UCSD-AML1 (cell line): ENCODE measurements around the gene VPS37B.
"Not testable (repeated sequence)": the region's sequence is repeated elsewhere in the genome, so short reads cannot be mapped to it uniquely, and the experiment has no call there.

Experiments
- DNase-seq: peaks from one replicate; lab custom pipeline; 2025; ENCODE audit not compliant: unreplicated experiment; lab: John Stamatoyannopoulos, UW

Gene VPS37B

GRCh38 chr12:122895704-122896636, at the start of gene VPS37B:
Gene VPS37B, minus strand, starts transcription at chr12:122896124. Its CDS starts 62 bp downstream, at chr12:122896062.
- DNase-seq = peak; percentile 91

- no peak for DNase-seq
Measured at GRCh38 chr12:122944605-122945592, 49.0 kb upstream of the VPS37B start.

DNA sequence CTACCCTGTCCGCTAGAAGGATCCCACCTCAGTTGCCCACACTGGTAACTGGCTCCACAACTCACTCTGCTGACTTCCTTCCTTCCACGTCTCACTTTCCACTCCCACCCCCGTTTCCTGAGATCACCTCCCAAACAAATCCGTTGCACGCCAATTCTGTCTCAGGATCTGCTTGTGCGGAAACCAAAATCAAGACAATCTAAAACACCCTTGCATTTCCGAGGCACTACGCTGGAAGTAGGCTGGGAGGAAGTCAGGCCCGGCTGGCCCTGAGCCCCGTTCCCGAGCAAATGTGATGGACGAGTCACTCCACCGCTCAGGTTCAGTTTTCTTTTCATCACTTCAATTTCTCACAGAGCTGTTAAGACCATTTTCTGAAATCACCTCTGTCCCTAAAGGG, 47.3 kb upstream of the VPS37B start:
- peak; percentile 59 for DNase-seq

GRCh38 chr12:122942637-122943036, 46.7 kb upstream of the VPS37B start:
- DNase-seq = no peak

GRCh38 chr12:122941351-122941750, 45.4 kb upstream of the VPS37B start:
- DNase-seq = not testable (repeated sequence)

DNA sequence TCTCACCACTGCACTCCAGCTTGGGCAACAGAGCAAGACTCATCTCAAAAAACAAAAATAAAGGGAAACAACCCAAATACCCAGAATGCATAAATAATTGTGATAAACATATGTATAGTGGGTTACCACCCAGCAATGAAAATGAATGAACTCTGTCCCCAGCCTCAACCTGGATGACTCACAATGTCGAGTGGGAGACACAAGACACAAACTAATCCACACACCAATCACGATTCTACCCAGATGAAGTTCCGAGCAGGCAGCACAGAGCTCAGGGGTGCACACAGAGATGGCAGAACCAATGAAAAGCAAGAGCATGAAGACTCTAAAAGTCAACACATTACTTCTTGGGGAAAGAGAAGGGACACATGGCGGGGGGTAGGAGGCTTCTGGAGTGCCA, 43.2 kb upstream of the VPS37B start:
- DNase-seq = no peak

DNA sequence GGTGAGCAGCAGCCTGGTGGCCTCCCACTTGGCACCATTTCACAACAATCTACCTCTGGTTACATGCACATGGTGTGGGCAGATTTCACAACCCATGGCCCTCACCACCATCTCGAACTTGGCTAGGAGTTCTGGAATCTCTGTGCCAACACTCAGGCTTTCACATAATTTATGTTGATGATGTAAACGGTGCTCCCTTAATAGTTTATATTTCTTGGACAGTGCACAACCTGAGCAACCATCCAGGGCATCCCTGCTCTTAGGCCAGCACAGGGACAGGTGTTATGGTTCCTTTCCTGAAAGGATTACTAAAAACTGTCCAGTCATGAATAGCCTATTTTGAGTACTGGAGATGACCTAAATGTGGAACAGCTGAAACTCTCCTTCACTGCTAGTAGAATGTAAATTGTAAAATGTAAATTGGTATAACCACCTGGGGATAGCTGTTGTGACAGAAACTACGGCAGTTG, 41.7 kb upstream of the VPS37B start:
- no peak for DNase-seq

GRCh38 chr12:122935318-122935717, 39.4 kb upstream of the VPS37B start:
- DNase-seq = no peak

- DNase-seq = no peak
Measured at GRCh38 chr12:122934722-122935121, 38.8 kb upstream of the VPS37B start.

DNA sequence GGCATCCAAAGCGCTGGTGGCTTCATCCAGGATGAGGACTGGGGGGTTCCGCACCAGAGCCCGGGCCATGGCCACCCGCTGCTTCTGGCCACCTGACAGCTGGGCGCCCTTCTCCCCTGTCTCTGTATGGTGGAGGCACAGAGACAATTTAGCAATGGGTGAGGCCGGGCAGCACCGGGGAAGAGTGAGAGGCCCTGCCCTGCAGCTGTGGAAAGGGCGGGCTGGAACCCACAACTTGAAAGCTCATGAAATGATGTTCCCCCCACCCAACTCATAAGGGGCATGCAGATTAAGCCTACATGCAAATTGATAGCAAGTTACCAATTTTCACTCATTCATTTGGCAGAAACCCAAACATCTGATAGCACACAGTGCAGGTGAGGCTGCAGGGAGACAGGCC, 36.3 kb upstream of the VPS37B start:
- no peak for DNase-seq

- no peak for DNase-seq
Measured at GRCh38 chr12:122929812-122930211, 33.9 kb upstream of the VPS37B start.

DNA sequence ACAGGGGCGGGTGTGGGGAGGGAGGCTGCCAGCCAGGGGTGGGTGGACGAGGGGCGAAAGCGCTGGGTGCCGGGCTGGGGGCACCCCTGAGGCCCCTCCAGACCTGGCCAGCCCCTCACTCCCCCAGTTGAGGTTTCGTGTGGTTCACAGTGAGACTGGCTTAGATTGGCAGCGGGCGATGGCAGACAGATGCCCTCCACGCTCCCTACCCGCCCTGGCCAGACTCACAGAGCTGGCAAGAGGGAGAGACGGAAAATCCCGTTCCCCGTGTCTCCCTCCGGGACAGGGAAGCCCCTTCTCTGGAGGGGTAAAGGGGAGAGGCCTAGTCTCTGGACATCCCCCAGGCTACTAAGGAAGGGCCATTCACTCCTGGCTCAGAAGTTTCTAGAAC, 33.2 kb upstream of the VPS37B start:
- DNase-seq = no peak

DNA sequence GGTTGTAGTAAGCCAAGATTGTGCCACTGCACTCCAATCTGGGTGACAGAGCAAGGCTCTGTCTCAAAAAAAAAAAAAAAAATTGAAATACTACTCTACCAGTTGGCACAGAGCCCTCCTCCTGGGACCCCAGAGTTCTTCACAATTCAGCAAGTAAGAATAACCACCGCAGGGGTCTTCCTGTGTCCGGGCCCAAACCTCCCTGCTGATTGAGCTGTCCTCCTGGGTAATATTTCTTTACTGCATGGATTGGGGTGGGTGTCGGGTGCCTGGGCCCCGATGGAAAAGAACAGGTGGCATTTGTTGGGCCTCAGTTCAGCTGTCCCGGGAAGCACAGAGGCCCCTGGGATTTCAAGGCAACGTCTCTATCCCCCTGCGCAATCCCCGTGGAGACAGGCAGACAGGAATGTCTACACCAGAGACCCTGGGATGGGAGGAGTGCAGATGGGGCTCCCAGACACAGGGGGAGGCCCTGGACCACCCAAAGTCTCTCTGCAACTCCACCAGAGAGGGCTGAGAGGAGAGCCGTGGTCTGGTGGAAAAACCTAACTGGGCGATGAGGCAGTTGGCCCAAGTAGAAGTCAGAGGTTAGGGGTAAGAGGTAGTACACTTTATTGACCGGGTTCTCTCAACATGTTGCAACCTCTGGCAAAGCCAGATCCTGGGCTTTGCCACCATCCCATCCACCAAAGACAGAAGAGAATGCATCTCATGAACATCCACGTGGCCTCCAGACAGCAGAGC, 32.7 kb upstream of the VPS37B start:
- DNase-seq = no peak

GRCh38 chr12:122927756-122928403, 32.0 kb upstream of the VPS37B start:
- no peak for DNase-seq

DNA sequence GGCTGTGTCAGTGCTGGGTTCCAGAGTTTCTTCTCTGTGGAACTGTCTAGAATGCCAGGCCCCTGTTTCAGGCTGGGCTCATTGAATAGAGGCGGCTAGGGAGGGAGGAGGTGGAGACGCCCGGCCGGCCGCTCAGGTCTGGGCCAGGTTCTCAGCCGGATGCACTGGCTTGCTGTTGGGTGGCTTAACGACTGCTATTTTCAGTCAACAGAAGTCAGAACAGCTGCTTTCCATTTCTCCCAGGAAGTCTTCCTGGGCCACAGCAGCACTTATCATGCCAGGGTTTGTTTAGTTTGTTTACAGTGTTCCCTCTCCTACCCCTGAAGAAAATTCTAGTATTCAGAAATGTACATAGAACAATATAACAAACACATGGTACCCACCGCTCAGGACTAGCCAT, 26.0 kb upstream of the VPS37B start:
- DNase-seq = no peak

DNA sequence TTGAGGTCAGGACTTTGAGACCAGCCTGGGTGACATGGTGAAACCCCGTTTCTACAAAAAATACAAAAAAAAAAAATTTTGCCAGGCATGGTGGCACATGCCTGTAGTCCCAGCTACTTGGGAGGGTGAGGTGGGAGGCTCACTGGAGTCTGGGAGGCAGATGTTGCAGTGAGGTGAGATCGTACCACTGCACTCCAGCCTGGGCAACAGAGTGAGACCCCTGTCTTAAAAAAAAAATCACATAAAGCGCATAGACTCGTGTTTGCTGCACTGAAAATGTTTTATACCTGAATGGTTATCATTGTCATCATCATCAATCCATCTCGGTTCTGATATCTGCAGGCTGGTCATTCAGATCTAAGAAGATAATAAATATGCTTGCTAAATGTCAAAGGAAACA, 24.8 kb upstream of the VPS37B start:
- no peak for DNase-seq

DNA sequence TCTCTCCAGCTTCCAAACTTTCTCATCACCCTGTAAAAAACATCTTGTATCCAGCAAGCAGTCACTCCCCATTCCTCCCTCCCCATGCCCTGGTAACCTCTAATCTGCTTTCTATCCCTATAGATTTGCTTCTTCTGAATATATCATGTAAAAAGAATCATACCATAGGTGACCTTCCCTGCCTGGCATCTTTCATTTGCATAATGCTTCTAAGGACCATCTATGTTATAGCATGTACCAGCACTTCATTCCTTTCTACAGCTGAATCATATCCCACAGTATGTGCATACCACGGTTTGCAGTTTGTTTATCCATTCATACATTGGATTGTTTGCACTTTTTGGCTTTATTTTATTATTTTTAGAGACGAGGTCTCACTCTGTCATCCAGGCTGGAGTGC, 22.9 kb upstream of the VPS37B start:
- DNase-seq = no peak

DNA sequence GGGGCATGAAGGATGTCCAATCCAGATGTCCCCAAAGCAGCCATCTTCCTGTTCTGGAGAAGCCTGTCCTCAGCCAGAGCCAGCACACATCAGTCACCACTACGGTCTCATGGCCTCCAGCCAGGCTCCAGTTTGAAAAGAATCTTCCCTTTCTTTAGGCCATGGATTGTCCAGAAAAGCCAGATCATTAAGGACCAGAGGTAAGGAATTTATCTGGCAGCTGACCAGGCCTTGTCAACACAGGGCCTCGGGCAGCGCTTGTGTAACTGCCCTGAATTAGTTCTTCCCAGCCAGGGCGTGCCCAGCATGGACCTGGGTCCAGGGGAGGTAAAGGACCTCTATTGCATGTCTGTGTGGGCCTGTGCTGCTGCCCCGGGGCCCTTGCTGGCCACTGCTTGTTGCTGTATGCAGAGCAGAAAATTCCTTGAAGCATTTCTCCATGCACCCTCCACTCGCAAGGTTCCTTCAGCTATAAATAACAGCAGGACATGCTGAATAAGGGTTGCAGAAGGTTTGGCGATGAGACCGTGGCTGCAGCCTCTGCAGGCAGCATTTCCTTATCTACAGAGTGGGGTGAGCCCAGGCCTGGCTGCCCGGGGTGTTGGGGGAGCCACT, 21.7 kb upstream of the VPS37B start:
- no peak for DNase-seq

- DNase-seq = no peak
Measured at GRCh38 chr12:122909442-122910288, 13.7 kb upstream of the VPS37B start.
